NCI-H1417 treated with DMSO at 0.1 percent for 48 hours (cell line): ENCODE measurements around the gene TLE6.
A peak's percentile ranks its signal among the peaks of the same experiment; 100 is the strongest.
"Not testable (repeated sequence)": the region's sequence is repeated elsewhere in the genome, so short reads cannot be mapped to it uniquely, and the experiment has no call there.

Experiments
- DNase-seq: peaks from one replicate; lab custom pipeline; 2025; lab: John Stamatoyannopoulos, UW

TLE6 gene

DNA sequence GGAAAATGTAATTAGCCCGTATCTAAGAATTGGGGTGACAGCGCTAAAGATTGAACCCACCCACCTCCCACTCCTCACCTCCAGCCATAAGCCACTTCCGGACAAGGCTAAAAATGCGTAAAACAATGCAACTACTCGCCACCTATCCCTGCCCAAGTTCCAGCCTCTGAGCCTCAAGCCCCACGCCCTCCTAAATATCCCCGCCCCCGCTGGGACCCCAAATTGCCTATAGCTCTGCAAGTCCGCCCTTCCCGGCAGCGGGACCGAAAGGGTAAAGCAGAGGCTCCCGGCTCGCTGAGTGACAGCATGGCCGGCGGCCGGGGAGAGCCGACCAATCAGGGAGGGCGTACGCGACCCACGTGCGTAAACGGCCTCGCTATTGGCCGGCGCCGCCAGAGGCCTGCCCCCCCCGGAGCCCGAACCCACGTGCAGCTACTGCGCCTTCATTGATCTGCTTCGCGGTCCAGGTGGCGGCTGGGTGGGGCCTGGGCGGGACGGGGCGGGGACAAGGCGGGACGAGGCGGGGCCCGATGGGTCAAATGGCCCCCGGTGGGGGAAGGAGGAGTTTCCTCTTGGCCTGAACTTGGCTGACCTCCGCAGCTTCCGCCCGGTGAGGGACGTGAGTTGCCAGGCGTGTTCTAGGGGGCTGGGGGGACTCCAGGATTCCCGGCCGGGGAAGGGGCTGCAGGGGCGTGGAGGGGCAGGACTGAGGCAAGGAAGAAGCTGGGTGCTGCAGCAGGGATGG is at the start of gene TLE6:
Gene TLE6 (plus strand): TSS at position 564 of the 745 bp plus-strand sequence. CDS start 670 bp downstream, outside the sequence.
- peak; percentile 95 for DNase-seq

DNA sequence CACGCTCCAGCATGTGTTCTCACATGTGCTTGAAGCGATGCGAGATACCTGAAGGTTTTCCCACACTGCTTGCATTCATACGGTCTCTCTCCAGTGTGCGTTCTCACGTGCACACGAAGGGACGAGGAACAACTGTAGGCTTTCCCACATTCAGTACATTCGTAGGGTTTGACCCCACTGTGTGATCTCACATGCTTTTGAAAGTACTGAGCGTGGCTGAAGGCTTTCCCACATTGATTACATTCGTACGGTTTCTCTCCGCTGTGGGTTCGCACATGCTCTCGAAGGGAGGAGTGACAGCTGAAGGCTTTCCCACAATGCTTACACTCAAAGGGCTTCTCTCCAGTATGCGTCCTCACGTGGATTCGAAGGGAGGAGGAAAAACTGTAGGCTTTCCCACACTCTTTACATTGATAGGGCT is 43.9 kb upstream of the TLE6 start:
- DNase-seq: no peak

DNA sequence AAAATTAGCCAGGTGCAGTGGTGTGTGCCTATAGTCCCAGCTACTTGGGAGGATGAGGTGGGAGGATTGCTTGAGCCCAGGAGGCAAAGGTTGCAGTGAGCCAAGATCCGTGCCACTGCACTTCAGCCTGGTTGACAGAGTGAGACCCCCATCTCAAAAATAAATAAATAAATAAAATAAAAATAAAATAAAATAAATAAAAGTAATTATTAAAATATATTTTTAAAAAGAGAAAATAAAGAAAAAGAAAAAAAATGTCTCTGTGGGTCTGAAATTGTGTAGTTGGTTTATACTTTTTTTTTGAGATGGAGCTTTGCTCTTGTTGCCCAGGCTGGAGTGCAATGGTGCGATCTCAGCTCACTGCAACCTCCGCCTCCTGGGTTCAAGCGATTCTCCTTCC is 41.5 kb upstream of the TLE6 start:
- not testable (repeated sequence) for DNase-seq

DNA sequence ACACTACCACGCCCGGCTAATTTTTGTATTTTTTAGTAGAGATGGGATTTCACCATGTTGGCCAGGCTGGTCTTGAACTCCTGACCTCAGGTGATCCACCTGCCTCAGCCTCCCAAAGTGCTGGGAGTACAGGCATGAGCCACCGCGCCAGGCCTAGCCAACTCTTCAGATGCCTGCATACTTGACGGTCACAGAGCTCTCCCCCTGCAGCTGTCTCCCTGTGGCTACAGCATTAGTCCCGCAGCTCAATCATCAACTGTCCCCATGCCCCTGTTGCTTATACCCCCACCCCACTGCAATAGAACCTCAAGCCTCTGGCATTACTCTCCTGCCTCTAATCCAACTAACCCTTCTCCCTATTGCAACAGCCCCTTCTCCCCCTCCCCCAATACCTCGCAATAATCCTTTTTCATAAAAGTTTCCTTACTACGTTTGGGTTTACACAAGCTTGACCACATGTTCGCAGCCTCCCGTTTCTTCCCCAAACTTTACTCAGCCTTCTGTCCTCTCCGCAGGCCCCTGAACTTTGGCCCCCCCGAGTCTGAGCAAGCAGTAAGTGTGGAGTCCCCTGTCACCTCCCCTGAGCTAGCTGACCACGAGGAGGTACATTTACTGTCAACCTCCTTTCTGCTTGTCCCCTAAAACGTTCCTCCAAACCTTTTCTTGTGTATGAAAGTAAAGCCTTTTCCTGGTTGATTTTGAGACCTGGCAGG is 34.3 kb upstream of the TLE6 start:
- no peak for DNase-seq

DNA sequence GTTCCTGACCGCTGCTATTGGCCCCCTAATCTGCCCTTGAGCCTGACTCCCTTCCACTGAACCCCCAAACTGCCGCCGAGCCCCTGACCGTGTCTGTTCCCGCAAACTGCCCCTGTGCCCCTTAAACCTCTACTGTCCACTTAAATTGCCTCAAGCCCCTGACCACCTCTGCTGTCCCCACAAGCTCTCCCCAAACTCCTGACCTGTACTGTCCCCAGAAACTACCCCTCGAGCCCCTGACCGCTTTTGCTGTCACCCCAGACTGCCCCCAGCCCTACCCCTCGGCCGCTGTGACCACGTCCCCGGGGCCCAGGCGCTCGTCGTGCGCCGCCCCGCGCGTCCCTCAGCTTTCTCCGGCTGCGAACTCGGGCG is 33.0 kb upstream of the TLE6 start:
- DNase-seq: no peak

DNA sequence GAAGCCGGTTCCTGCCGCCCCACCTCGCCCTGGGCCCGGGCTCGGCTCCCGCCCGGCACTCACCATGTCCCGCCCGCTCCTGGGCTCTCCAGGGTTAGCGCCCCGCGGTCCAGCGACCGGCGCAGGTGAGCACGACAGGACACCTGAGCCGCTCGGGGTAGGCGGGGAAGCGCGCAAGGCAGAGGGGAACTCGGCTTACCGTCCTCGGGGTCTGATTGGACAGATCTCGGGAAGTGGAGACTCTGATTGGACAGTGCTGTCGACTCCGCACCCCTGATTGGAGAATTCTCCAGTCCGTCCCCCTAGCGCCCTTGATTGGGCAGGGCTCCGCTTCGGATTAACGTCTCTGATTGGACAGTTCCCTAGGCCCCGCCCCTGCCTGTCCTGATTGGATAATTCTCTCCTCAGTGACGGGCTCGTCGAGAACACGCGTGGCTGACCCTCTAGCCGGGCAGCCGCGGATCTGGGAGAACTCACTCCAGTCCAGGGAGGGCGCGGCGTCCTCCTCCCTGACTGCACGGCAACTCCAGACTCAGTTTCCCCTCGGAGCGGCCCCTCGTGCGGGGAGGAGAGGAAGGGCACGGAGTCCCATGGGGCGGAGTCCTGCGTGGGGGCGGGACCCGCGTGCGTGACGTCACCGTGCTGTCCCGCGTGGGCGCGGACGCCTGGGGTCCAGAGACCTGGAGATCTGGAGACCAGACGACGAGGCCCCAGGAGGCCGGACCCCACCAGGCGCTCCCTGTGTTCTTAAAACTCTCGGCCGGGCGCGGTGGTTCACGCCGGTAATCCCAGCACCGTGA is 32.4 kb upstream of the TLE6 start, which contains the start of gene ZNF77:
Gene ZNF77 (minus strand): TSS at position 197 of the 800 bp plus-strand sequence. CDS start 131 bp downstream, at position 66.
- DNase-seq: peak; percentile 98

DNA sequence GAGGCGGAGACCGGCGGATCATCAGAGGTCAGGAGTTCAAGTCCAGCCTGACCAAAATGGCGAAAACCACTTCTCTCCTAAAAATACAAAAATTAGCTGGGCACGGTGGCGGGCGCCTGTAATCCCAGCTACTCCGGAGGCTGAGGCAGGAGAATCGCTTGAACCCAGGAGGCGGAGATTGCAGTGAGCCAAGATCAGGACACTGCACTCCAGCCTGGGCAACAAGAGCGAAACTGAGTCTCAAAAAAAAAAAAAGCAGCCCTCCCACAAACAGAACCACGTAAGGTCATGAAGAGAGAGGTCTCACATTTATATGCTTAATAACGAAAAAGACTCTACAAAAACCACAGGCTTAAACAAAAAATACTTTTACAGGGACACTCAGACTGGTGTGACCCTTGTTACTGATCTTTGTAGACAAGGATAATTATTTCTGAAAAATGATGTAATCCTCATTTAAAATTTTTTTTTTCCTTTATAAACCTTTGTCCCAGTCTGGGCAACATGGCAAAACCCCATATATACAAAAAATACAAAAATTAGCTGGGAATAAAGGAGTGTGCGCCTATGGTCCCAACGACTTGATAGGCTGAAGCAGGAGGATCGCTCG is 31.7 kb upstream of the TLE6 start:
- DNase-seq: no peak

DNA sequence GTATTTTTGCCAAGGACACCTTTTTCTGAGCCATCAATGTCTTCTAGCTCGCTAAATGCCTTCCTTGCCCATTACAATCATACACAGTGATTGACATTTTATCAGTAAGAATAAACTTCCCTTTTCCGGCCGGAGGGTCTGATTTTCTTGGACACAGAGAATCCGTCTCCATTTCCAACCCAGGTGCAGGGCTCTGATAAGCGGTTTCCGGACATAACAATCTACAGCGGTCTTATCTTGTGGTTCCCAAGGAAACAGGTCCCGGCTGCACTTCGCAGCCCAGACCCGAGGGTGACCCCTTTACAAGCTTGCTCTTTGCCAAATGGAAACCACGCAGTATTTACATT is 27.5 kb upstream of the TLE6 start:
- DNase-seq: no peak

DNA sequence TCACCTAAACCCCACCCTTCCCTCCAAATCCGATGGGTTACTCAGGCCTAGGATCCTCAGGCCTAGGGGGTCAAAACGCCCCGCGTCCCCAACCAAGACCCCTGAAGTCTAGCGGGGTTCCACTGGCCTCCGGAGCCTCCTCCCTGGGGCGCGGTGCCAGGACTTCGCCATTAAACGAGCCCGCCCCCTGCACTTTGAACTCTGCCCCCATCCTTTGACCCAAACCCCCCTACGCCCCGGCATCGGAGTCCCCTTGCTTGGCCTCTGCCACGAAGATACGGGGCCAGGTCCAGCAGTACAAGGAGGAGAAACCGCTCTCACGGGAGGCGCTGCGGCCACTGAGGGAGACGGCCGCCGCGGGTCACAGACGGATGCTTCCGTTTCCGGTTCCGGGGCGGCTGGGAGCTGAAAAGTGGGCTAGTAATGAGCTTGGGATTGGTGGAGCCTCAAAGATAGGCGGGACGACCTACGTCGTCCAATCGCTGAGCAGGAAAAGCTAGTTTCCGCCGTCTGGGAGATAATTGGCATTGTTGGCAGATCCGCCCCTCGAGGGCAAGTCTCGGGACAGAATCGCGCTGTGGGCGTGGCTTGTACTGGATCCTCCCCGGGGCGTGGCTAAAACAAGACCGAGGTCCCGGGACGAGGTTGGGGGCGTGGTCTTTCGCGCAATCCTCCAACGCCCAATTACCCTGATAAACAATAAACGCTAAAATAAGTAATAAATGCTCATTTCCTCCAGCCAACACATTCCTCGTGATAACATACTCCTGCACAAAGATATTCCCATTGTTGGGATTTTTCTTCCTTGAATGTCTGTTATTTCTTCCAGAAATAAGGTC is 26.9 kb upstream of the TLE6 start:
- peak; percentile 99 for DNase-seq

DNA sequence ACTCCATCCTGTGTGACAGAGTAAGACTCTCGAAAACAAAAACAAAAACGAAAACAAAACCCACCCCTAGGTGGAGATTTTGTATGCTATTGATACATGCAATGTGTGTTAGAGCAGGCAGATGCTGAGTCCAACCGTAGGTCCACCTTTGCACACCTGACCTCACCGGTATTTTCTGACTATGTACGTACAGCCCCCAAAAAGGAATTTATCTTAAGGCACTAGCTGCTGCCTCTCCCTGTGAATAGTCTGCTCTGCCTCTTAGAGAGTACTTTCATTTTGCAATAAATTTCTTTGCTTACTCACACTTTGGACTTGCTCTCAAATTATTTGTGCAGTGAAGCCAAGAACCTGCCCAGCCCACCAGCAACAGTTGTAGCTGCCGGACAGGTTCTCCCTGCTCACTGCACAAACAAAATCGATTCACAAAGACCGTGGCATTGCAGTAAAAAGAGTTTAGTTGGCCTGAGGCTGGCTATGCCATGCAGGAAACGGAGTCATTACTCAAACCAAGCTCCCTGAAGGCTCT is 24.3 kb upstream of the TLE6 start:
- peak; percentile 16 for DNase-seq

DNA sequence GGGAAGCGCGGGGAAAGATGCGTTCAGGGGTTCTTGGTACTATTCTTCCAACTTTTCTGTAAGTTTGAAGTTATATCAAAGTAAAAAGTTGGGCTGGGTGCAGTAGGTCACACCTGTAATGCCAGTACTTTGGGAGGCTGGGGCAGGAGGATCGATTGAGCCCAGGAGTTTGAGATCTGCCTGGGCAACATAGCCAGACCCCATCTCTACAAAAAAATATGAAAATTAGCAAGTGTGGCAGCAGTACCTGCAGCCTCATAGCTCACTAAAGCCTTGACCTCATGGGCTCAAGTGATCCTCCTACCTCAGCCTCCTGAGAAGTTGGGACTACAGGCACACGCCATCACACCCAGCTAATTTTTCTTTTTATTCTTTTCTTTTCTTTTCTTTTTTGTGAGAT is 20.2 kb upstream of the TLE6 start:
- DNase-seq: no peak

DNA sequence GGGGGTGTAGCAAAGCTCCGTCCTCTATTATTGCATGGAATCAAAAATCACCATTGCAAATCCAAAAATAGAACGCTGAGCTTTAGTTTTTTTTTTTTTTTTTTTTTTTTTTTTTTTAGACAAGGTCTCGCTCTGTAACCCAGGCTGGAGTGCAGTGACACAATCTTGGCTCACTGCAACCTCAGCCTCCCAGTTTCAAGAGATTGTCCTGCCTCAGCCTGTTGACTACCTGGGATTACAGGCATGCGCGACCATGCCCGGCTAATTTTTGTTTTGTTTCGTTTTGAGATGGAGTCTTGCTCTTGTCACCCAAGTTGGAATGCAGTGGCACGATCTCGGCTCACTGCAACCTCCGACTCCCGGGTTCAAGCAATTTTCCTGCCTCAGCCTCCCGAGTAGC is 17.2 kb upstream of the TLE6 start:
- DNase-seq: no peak

DNA sequence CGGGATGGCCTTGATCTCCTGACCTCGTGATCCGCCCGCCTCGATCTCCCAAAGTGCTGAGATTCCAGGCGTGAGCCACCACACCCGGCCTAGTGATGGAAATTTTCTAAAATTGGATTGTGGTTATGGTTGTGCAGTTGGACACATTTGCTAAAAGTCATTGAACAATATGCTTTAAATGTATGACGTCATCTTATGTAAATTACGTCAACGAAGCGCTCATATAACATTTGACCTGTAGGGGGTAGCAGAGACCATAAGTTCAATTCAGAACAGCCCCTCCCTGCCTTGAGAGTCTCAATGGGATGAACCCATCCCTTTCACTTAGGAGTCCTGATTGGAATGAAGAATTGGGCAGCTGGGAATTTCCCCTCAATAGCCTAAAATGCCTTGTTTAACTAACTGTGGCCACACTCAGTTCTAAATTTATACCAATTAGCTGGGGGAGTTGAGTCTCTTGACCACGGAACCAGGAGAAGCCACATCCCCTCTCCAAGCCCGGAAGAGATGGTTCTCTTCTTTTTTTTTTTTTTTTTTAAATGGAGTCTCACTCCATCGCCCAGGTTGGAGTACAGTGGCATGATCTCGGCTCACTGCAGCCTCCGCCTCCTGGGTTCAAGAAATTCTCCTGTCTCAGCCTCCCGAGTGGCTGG is 15.2 kb upstream of the TLE6 start:
- peak; percentile 71 for DNase-seq

DNA sequence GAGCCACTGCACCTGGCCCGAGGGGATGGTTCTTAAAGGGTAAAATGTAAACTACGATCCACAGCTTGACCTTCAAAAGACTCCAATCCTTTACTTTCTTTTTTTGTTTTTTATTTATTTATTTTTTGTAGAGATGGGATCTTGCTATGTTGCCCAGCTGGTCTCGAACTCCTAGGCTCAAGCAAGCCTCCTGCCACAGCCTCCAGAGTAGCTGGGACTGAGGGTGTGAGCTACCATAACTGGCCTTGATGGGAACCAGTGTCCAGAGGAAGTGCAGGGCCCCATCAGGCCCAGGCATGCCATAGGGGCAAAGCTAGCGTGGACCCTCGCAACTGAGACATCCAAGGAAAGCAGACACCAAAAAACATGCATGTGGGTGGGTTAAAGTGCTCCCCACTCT is 14.2 kb upstream of the TLE6 start:
- DNase-seq: no peak

DNA sequence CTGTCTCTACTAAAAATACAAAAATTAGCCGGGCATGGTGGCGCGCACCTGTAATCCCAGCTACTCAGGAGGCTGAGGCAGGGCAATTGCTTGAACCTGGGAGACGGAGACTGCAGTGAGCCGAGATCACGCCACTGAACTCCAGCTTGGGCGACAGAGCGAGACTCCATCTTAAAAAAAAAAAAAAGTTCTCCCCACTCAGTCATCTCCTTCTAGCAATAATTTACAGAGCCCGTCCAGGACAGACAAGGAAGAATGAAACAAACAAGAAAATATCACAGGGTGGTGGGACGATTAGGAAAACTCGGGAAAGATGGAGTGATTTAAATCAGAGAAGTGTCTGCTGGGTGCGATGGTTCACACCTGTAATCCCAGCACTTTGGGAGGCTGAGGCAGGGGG is 13.7 kb upstream of the TLE6 start:
- not testable (repeated sequence) for DNase-seq

DNA sequence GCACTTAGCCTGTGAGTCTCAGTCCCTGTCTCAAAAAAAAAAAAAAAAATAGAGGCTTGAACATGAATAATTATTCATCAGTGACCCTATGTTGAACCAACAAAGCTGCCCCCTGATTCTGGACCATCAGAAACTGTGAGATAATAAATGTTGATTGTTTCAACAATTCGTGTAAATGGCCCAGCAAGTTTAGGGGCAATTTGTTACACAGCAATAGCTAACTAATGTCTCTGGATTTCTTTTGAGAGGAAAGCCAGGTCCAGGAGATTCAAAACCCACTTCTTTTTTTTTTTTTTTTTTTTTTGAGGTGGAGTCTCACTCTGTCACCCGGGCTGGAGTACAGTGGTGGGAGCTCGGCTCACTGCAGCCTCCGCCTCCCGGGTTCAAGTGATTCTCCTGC is 12.5 kb upstream of the TLE6 start:
- no peak for DNase-seq

DNA sequence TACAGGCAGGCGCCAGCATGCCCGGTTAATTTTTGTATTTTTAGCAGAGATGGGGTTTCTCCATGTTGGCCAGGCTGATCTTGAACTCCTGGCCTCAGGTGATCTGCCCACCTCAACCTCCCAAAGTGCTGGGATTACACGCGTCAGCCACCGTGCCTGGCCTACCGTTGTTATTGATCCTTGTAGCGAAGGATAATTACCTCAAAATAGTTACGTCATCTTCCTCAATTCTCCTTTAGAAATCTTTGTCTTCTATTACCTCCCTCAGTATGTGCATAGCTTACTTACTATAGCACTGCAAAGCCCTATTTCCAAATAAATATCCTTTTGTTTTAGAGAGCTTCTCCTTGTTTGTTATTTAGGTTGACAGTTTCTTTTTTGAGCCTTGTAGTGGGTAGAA is 9.4 kb upstream of the TLE6 start:
- DNase-seq: no peak

DNA sequence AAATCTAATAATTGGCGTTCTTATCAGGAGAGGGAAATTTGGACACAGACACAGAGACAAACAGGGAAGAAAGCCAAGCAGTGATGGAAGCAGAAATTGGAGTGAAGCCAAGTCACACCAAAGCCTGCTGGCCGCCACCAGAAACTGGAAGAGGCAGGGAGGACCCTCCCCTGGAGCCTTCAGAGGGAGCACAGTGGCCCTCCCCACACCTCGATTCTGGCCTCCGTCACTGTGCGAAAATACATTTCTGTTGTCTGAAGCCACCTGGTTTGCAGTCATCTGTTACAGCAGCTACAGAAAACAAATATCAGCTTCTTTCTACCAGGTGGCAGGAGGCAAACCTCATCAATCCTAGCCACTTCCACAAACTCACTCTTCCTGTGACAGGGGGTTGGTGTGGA is 8.3 kb upstream of the TLE6 start:
- DNase-seq: peak; percentile 92

DNA sequence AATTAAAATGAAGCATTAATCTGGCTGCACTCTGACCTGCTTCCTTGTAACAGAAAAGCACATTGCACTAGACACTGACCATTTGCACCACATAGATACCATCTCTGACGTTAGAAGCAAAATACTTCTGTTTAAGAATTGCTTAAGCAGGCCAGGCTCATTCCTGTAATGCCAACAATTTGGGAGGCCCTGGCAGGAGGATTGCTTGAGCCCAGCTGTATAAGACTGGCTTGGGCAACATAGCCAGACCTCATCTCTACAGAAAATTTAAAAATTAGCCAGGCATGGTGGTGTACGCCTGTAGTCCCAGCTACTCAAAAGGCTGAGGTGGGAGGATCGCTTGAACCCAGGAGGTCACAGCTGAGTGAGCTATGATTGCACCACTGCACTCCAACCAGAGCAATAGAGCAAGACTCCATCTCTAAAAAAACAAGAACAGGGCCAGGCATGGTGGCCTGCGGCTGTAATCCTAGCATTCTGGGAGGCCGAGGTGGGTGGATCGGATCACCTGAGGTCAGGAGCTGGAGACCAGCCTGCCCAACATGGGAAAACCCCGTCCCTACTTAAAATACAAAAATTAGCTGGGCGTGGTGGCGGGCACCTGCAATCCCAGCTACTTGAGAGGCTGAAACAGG is 7.0 kb upstream of the TLE6 start:
- no peak for DNase-seq

DNA sequence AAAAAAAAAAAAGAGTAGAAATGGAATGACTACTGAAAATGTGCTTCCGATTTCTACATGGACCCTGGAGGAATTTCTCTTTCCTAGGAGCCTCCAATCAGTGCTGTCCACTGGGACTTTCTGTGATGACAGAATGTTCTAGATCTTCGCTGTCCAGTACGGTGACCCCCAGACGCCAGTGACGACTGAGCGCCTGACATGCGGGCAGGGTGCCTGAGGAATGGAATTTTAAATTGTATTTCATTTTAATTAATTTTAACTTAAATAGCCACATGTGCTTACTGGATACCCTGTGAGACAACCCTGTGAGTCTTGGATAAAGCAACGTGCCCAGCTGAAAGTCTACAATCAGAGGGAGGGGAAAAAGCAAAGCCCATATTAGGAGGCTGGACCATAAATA is 4.1 kb upstream of the TLE6 start:
- no peak for DNase-seq
